CD4-positive, alpha-beta T cell treated with Interleukin-21 for 1 hour (primary cell): ENCODE data around the gene ENOX2.
"Not testable (repeated sequence)": the region's sequence is repeated elsewhere in the genome, so short reads cannot be mapped to it uniquely, and the experiment has no call there.

Source experiments
- DNase-seq: peaks from one replicate; pipeline ENCODE4 v3.0.0-alpha.2; 2020

Gene ENOX2, protein sequence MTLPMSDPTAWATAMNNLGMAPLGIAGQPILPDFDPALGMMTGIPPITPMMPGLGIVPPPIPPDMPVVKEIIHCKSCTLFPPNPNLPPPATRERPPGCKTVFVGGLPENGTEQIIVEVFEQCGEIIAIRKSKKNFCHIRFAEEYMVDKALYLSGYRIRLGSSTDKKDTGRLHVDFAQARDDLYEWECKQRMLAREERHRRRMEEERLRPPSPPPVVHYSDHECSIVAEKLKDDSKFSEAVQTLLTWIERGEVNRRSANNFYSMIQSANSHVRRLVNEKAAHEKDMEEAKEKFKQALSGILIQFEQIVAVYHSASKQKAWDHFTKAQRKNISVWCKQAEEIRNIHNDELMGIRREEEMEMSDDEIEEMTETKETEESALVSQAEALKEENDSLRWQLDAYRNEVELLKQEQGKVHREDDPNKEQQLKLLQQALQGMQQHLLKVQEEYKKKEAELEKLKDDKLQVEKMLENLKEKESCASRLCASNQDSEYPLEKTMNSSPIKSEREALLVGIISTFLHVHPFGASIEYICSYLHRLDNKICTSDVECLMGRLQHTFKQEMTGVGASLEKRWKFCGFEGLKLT

DNA sequence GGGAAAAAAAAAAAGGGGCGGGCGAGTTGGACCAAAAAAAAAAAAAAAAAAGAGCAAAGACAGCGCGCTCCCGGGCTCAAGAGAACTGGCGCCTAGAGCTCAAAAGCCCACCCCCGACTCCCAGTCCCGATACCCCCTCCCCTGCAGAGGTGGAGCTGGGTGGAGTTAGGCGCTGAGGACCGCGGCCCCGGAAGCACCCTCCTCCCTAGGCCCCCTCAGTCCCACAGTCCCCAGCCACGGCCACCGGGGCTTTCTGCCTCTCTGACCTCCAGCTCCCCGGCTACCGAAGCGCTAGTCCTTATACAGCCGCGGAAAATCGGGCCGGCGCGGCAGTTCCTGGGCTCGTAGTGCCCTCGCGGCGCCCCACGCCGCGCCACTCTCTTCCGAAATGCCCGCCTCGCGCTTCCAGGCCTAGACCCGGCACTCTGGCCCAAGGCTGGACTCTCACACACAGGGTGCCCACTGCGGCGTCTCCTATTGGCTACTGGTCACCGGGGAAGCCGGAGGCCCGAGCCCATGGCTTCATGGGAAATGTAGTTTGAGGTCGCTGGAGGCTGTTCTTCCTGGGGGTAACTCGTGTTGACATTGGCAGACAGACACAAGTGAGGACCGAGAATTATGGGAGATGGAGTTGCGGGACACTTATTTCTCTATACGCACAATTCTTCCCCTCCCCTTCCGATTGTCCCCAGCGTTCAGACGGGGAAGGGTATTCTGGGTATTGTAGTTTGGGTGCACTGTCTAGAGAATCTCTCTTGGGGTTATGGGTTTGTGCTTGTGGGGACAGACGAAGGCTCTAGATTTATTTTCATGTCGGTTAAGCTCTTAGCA, at the start of gene ENOX2:
Gene ENOX2 (minus strand): TSS at position 427 of the 831 bp plus-strand sequence. CDS start 199,993 bp downstream, outside the sequence.
- DNase-seq: peak; percentile 93

DNA sequence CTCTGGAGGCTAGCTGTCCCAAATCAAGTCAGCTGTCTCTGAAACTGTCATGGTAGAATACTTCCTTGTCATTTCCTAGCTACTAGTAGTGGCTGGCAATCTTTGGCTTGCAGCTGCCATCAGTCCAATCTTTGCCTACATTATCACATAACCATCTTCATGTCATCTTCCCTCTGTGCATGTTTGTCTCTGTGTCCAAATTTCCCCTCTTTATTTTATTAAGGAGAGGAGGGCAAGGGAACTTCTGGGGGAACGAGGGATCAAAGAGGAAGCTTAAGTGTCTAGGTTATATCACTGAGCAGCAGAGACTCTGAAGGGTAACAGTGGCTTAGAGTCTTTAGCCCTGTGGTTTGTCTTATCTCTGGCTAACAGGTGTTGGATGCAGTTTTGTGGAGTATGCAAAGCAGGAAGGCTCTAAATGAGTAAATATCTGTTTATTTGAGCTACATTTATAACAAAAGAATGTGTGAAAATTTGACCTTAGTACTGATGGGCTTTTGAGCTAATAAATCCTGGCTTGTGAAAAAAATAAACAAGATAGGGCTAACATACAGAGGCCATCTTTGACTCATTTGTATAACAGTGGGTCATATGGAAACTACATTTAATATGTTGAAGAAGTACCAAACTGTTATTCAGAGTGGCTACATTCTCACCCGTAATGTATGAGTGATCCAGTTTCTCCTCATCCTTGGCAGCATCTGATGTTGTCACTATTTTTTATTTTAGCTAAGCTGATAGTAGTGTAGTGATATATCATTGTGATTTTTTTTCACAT, 49.4 kb upstream of the ENOX2 start:
- no peak for DNase-seq

DNA sequence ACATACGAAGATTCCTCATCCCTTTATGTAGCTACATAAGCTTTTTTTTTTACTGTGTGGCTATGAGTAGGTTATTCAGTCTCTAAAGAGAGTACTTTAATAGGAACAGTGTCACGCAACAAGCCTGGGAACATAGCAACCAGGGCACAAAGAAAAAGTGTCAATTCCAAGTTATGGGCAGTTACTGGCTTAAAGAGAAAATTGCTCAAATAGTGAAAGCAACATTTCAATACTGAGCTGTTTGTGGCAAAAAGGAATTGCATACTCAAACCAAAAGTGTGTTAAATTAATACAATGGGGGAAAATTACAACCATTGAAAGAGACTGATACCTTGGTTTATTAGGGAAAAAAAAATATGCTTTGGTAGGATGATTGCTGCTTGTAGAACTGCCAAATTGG, 41.2 kb upstream of the ENOX2 start:
- DNase-seq: no peak

DNA sequence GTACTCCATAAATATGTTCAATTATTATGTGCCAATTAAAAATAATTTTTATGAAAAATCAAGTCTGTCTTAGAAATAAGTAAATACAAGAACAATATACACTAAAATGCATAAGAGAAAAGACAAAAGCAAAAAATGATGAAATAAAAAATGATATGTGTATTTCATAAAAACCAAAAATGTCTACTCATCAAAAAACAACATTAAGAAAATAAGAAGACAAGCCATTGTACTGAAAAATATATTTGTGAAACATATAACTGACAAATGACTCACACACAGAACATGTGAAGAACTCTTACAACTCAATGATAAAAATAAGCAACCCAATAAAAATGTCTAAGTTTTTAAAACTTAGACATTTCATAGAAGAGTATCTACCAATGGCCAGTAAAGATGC, 34.1 kb upstream of the ENOX2 start:
- no peak for DNase-seq

DNA sequence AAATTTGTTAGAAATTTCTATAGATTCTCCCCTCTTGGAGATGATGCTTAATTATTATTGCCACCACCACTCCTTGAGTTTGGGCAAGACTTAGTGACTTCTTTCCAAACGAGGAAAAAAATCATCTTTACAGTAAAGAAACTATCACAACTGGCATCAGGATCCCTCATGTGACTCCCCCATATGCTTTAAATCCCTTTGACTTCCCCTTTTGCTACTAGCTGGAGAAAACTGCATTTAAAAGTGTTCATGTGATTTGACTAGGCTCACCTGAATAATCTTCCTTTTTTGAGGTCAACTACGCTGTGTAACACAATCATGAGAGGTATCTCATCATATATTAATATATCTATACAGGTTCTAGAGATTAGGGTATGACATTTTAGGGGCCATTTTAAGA, 30.3 kb upstream of the ENOX2 start:
- no peak for DNase-seq

DNA sequence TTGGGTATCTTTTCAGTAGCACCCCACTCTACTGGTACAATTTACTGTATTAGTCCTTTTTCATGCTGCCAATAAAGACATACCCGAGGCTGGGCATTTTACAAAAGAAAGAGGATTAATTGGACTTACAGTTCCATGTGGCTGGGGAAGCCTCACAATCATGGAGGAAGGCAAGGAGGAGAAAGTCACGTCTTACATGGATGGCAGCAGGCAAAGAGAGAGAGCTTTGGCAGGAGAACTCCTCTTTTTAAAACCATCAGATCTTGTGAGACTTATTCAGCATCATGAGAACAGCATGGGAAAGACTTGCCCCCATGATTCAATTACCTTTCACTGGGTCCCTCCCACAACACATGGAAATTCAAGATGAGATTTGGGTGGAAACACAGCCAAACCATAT, 17.4 kb upstream of the ENOX2 start:
- not testable (repeated sequence) for DNase-seq

DNA sequence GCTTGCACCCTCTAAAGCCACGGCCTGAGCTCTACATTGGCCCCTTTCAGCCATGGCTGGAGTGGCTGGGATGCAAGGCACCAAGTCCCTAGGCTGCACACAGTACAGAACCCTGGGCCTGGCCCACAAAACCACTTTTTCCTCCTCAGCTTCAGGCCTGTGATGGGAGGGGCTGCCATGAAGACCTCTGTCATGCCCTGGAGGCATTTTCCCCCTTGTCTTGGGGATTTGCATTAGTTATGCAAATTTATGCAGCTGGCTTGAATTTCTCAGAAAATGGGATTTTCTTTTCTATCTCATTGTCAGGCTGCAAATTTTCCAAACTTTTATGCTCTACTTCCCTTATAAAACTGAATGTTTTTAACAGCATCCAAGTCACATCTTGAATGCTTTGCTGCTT, 16.7 kb upstream of the ENOX2 start:
- DNase-seq: not testable (repeated sequence)

DNA sequence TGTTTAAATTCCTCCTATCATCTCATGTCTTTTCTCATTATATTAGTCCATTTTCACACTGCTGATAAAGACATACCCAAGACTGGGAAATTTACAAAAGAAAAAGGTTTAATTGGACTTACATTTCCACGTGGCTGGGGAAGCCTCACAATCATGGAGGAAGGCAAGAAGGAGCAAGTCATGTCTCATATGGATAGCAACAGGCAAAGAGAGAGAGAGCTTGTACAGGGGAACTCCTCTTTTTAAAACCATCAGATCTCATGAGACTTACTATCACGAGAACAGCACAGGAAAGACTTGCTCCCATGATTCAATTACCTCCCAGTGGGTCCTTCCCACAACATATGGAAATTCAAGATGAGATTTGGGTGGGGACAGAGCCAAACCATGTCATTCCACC, 15.5 kb upstream of the ENOX2 start:
- DNase-seq: not testable (repeated sequence)

DNA sequence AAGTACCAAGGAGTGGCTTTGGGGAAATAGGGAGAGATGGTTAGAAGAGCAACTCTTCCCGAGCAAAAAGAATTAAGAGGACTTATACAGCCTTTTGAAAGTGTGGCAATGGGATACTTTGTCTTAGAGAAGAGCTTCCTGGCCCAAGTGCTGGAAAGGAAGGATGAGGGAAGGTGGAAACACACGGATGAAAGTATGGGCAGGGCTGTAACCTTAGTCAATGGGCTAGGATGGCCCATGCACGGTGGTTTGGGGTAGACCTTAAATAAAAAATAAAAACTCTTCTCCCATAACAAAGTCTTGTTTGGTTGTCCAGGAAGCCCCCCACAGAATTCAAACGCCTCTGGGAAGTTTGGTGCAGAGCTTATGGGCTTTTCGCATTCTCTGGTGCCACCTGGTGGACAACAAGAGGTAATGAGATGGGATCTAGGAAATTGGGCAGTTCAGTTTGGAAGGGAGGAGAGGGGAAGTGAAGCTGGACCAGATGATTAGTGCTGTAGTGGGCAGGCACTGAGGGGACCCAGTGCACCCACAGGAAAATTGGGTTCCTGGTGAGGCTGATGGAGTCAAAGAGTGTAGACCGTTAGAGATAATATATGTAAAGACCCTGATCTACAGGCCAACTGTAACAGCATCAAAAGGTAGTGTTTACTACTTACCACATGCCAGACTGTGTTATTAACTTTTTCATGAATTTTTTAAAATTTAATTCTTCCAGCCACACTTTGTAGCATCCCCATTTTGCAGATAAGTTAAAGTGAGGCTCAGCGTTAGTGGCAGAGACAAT, 13.8 kb upstream of the ENOX2 start:
- DNase-seq: peak; percentile 43

DNA sequence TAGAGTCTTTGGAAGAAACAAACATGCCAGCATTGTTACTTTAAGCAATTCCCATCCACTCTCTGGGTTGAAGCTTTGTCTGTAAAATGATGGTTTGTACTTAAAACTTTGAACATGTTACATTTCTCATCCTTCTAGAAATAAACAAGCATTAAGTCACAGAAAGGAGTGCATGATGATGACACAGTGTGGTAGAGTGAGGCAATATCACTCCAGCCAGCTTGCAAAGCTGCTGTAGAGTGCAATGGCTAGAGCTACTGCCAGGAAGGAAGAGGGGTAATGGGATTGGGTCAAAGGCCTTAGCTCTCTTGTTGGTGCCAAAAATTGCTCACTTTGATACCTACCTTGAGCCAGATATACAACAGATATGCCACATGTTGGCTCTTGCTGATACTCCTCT, 12.3 kb upstream of the ENOX2 start:
- DNase-seq: no peak

DNA sequence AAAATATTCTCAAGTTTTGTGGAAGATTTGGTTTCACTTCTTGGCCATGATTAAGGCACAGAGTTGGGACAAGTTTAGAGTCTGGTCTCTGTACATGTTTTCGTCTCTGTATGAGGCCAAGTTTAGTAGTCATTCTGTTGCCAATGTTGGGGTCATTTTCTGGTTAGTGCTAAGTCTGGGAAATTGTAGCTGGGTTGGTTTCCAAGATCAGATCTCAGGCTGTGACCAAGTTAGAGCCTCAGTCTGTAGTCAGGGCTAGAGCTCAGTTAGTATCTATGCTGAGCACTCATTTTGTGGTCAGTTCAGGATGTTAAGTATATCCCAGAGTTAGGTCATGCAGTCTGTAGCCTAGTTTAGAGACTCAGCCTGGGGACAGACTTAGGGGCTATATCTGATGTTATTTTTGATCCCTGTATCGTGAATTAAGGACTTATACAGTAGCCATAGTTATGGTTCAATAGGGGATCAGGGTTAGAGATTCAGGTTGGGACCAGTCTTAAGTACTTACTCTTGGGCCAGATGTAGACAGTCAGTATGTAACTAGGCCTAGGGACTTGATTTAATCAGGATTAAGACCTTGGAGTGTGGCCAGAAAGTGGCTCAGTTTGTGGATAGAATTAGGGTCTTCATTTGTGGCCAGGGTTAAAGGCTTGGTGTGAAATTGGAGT, 6.6 kb upstream of the ENOX2 start:
- no peak for DNase-seq

DNA sequence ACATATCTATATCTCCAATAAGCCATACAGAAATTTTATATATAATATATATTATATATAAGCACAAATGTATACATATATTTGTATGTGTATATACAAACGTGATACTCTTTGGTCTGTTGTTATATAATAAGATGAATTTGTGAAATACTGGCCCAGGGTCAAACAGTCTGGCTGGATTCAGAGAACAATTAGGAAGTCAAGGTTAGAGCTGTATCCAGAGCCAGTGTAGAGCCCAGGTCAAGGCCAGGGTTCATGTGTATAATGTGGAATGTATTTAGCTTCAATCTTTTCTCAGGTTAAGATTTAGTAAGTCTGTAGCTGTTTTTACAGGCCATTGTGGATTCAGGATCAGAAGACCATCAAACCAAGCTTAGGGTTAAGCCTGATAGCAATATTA, 3.8 kb upstream of the ENOX2 start:
- DNase-seq: no peak

DNA sequence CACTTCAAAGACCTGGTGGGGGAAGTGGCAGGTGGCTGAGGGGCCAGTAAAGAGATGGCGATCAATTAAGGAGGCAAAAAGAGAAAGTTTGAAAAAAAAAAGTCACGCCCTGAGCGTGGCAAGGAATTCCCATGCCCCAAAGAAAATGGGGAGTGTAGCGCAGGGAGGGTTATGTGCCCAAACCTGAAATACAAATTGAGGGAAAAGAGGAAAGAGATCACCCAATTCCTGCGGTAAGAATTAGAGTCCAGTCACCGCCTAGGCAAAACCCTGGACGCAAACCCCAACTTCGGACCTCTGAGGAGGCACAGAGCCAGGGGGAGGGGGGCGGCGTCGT, 595 bp downstream of the ENOX2 start:
- no peak for DNase-seq

DNA sequence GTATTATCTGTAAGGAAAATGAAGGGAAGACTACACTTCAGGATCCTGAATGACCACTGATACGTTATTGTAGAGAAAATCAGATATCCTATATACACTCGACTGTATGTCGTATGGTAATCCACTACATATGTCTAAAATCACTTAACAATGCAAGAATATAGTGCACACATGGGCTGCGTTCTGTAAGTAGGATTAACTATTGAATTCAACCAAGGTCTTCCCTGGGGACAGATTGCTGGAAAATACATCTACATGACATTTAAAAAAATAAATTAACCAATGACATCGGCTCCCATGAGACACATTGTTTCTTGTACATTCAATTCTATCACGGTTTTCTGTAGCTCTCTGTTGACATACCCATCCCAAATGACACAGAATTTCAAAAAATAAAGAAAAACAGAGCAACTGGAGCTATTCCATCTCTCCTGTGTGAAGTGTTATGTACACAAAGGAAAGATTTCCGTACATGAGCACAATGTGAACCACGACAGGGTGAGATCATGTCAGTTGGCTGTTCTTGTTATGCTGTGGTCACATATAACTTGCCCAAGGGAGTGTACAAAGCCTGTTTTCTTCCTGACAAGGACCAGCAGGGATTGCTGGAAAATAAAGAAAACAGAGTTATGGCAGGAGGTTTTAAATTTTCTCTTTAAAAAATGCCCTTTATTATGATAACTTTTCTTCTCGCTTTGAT, 6.1 kb downstream of the ENOX2 start:
- no peak for DNase-seq

DNA sequence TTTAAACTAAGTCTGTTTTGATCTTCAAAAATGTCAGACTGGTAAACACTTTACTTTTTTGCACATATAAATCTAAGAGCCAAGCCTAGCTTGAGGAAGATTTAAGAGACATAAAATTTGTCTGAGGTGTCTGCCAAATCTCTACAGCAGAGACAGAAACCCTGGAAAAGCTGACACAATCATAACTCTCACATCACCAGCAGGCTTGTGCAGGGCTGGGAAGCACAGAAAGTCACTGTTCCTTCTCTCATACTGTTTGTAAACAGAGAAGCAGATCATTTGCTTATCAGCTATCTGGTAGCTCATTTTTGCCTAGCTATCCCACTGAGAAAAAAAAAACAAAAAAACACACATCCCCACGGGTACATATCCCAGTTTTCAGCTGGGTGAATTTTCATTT, 7.0 kb downstream of the ENOX2 start:
- DNase-seq: no peak

DNA sequence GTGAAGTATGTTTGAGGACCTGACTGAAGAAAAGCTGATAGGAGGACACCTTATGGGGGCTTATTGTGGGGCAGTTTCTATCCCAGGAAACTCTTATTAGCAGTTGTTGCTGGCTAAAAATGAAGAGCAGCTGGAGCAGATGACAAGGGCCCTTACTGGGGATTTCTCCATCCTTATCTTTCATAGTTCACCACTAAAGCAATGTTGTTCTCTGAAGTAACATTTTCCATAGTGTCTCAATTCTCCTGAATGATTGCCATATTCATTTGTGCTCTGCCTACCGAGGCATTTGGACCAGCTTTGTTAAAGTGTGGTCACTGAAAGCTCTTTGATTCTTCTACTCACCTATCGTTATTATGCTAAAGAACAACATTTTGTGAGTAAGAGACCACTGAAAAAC, 7.7 kb downstream of the ENOX2 start:
- DNase-seq: no peak

DNA sequence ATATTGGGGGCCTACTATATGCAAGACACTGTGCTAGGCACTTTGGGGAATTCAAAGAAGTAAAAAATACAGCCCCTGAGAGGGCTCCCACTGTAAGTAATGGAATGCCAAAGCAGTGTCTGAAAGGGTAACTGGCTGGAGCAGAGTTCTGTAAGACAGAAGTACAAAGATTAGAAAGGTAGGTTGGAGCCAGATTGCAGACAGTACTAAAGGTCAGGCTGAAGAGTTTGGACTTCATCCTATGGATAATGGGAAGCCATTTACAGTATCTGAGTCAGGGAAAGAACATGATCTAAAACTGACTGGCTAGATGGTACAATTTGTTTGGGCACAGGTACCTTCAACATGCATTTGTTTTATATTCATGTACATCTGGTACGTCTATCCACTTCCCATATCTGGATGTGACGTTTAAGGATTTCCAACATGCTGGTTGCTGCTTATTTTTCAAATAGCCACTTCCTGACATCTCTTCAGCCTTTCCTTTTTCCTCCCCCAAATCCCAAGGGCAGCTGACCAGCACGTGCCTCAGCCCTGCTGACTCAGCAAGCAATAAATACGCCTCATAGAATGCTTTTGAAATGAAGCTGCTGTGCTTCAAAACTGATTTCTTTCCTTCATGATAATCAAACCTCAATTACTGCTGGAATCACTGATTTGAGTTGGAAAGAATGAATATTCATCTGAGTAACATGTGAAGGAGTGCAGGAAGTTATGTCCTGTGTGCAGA, 9.5 kb downstream of the ENOX2 start:
- no peak for DNase-seq

DNA sequence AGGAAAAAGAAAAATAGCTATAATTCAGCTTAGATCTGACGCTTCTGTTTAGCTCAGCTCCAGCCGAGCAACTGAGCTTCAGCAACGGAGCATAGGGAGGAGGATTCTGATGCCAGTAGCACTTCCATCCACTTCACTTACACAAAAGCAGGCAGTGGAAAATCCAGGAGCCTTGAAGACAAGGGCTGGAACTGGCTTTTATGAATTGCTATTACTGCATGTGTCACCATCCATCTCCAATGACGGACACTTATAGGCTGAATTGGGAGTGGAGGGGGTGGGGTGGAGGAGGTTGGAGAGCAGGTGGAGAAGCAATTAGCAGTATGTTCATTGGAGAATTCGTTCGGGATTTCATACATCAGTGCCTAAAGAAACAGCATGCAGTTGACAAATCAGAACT, 15.6 kb downstream of the ENOX2 start:
- no peak for DNase-seq

DNA sequence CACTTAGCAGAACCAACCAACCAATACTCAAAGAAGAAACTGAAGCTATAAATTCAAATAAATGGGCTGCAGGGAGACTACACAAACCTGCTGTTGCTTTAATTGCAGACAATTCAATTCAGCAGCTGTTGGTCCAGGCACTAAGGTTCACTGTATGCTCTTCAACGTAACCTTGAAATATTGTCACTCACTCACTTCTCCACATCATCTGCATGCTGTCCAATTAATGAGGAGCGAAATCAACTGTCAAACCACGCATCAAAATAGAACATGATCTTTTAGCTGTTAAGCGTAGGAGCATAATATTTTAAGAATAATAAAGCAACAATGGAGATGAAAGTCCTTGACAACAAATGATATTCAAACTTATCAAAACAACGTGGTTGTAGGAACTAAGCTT, 17.0 kb downstream of the ENOX2 start:
- DNase-seq: no peak

DNA sequence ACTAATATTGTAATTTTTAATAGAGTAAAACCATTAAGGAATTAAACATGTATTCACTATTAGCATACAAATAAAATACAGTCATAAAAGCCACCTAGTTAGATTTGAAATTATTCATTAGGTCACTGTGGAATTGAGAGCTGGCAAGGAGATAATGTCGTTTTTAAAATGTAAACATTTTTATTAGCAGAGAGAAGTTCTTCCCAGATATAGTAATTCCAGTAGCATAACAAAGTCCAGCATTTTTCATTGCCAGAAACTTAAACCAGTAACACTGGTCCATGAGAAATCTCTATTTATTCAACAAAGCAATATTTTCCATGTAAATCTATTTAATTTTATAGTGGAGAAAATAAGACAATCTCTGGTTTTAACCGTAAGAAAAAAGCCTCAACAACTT, 17.5 kb downstream of the ENOX2 start:
- DNase-seq: no peak
